Type B pancreatic cell (in vitro differentiated cells): Measurements from ENCODE around the gene U2AF2. TPM values are rescaled to one million over a fixed set of nuclear protein-coding genes. Genes with fewer than 3 reads are reported as not detected.
"Not testable (repeated sequence)": the region's sequence is repeated elsewhere in the genome, so short reads cannot be mapped to it uniquely, and the experiment has no call there.

Experiments used
- DNase-seq: peaks from one replicate; pipeline ENCODE4 v3.0.0; 2021; ENCODE audit warnings: mixed read lengths; ENCODE audit not compliant: unreplicated experiment; ENCODE audit errors: extremely low spot score
- H3K27ac Mint-ChIP-seq: 2 replicates; pipeline ENCODE4 v1.8.0; 2021; ENCODE audit warnings: mild to moderate bottlenecking, mixed read lengths
- H3K27me3 Mint-ChIP-seq: 2 replicates; pipeline ENCODE4 v1.8.0; 2021; ENCODE audit warnings: mixed read lengths
- H3K36me3 Mint-ChIP-seq: 2 replicates; pipeline ENCODE4 v1.8.0; 2021; ENCODE audit warnings: mixed read lengths
- H3K4me1 Mint-ChIP-seq: one replicate; pipeline ENCODE4 v1.8.0; 2021; ENCODE audit warnings: mixed read lengths; ENCODE audit not compliant: unreplicated experiment
- H3K4me3 Mint-ChIP-seq: 2 replicates; pipeline ENCODE4 v1.8.0; 2021; ENCODE audit warnings: mild to moderate bottlenecking, mixed read lengths
- H3K9me3 Mint-ChIP-seq: 2 replicates; pipeline ENCODE4 v1.8.0; 2021; ENCODE audit warnings: mixed read lengths
- CTCF ChIP-seq: fragments of 200-600 bp; sonication (generic); conservative IDR thresholded peaks from 2 replicates; pipeline ENCODE4 v1.5.0; 2021; ENCODE audit warnings: antibody characterized with exemption, mild to moderate bottlenecking
- total RNA-seq: library from RNA; stranded (reverse); gene quantifications from 2 replicates; pipeline ENCODE4 v1.2.1, GENCODE V29; 2021; ENCODE audit warnings: low replicate concordance

Gene U2AF2
- total RNA-seq, 1 donor from 2014 or later = 232 TPM

GRCh38 chr19:55717251-55717650 is 62.4 kb downstream of the U2AF2 start:
- H3K27ac Mint-ChIP-seq = no peak overlapping the region
- no peak for TF ChIP-seq CTCF
- no peak overlapping the region for H3K4me3 Mint-ChIP-seq
- DNase-seq = no peak
- no peaks in the 10 kb centered on the region for H3K4me1 Mint-ChIP-seq
- H3K36me3 Mint-ChIP-seq = no peaks in the 10 kb centered on the region
- H3K9me3 Mint-ChIP-seq = peaks cover 14% of the 10 kb centered on the region
- no peaks in the 10 kb centered on the region for H3K27me3 Mint-ChIP-seq

GRCh38 chr19:55717879-55718711 is 63.3 kb downstream of the U2AF2 start:
- H3K36me3 Mint-ChIP-seq, H3K27ac Mint-ChIP-seq, H3K27me3 Mint-ChIP-seq, H3K4me1 Mint-ChIP-seq, H3K4me3 Mint-ChIP-seq: not testable (repeated sequence)
- peaks cover 17% of the 10 kb centered on the region for H3K9me3 Mint-ChIP-seq
- peak; percentile 10 for DNase-seq

GRCh38 chr19:55720214-55720746 is 65.4 kb downstream of the U2AF2 start:
- no peak for DNase-seq
- peaks cover 17% of the 10 kb centered on the region for H3K9me3 Mint-ChIP-seq
- no peak for TF ChIP-seq CTCF
- no peaks in the 10 kb centered on the region for H3K36me3 Mint-ChIP-seq
- no peak overlapping the region for H3K4me3 Mint-ChIP-seq
- no peaks in the 10 kb centered on the region for H3K27me3 Mint-ChIP-seq
- H3K4me1 Mint-ChIP-seq = no peaks in the 10 kb centered on the region
- H3K27ac Mint-ChIP-seq = no peak overlapping the region

GRCh38 chr19:55720801-55721200 is 66.0 kb downstream of the U2AF2 start:
- Mint-ChIP-seq H3K27me3 (no peaks in the 10 kb centered on the region), H3K4me1 (no peaks in the 10 kb centered on the region), H3K27ac (no peak overlapping the region), H3K9me3 (peaks cover 17% of the 10 kb centered on the region), H3K36me3 (no peaks in the 10 kb centered on the region), H3K4me3 (no peak overlapping the region)
- TF ChIP-seq CTCF = no peak
- no peak for DNase-seq

- no peaks in the 10 kb centered on the region for H3K4me1 Mint-ChIP-seq
- DNase-seq = no peak
- H3K4me3 Mint-ChIP-seq = no peak overlapping the region
- H3K9me3 Mint-ChIP-seq = peaks cover 20% of the 10 kb centered on the region
- no peak for TF ChIP-seq CTCF
- no peaks in the 10 kb centered on the region for H3K36me3 Mint-ChIP-seq
- H3K27me3 Mint-ChIP-seq = no peaks in the 10 kb centered on the region
- H3K27ac Mint-ChIP-seq = no peak overlapping the region
Observed at GRCh38 chr19:55723491-55723890, 68.7 kb downstream of the U2AF2 start.

Other genes with a start within 250 kb of the U2AF2 start
- 40.7 and 91.3 TPM in 2 replicates for gene UBE2S, start 247.2 kb upstream of the U2AF2 start, total RNA-seq
- gene SHISA7, start 211.7 kb upstream of the U2AF2 start, total RNA-seq = 0.05 and 0.22 TPM in 2 replicates
- 44.2 and 47.5 TPM in 2 replicates for gene ISOC2, start 193.4 kb upstream of the U2AF2 start, total RNA-seq
- not detected in 2 replicates for gene C19orf85, start 190.3 kb upstream of the U2AF2 start, total RNA-seq
- 10.3 and 13.2 TPM in 2 replicates for gene ZNF628, start 178.4 kb upstream of the U2AF2 start, total RNA-seq
- gene NAT14, start 169.8 kb upstream of the U2AF2 start, total RNA-seq = 46.5 and 64.3 TPM in 2 replicates
- gene SSC5D, start 166.6 kb upstream of the U2AF2 start, total RNA-seq = 0.83 and 1.5 TPM in 2 replicates
- gene SBK2, start 117.9 kb upstream of the U2AF2 start, total RNA-seq = 0.75 TPM in 1 of 2 replicates, not detected in the other
- 0.24 and 0.36 TPM in 2 replicates for gene SBK3, start 109.5 kb upstream of the U2AF2 start, total RNA-seq
- 21.1 and 23.9 TPM in 2 replicates for gene ZNF579, start 74.2 kb upstream of the U2AF2 start, total RNA-seq
- gene FIZ1, start 55.5 kb upstream of the U2AF2 start, total RNA-seq = 18.4 and 22.4 TPM in 2 replicates
- gene ZNF524, start 54.7 kb upstream of the U2AF2 start, total RNA-seq = 13.6 and 23.9 TPM in 2 replicates
- gene ZNF865, start 49.4 kb upstream of the U2AF2 start, total RNA-seq = 14.6 and 16.2 TPM in 2 replicates
- gene ZNF784, start 30.5 kb upstream of the U2AF2 start, total RNA-seq = 9.4 and 9.6 TPM in 2 replicates
- 28.5 and 37.4 TPM in 2 replicates for gene ZNF580, start 14.0 kb upstream of the U2AF2 start, total RNA-seq
- 41.3 and 43.1 TPM in 2 replicates for gene ZNF581, start 11.4 kb upstream of the U2AF2 start, total RNA-seq
- gene CCDC106, start 6.8 kb upstream of the U2AF2 start, total RNA-seq = 16.1 and 18.1 TPM in 2 replicates
- gene EPN1, start 20.2 kb downstream of the U2AF2 start, total RNA-seq = 121 and 127 TPM in 2 replicates
- not detected in 2 replicates for gene NLRP9, start 83.4 kb downstream of the U2AF2 start, total RNA-seq
- gene RFPL4A, start 104.1 kb downstream of the U2AF2 start, total RNA-seq = not detected in 2 replicates
- gene RFPL4AL1, start 114.1 kb downstream of the U2AF2 start, total RNA-seq = not detected in 2 replicates
- gene NLRP11, start 177.0 kb downstream of the U2AF2 start, total RNA-seq = not detected in 2 replicates
- not detected in 2 replicates for gene NLRP4, start 181.5 kb downstream of the U2AF2 start, total RNA-seq